Measurements from ENCODE around the gene SFSWAP. TPM values are rescaled to one million over a fixed set of nuclear protein-coding genes. Genes with fewer than 3 reads are reported as not detected.

Gene SFSWAP
- total RNA-seq, 1 donor from 2014 or later = 81.2 TPM

- peaks cover 4% of the 10 kb centered on the region for H3K36me3 Mint-ChIP-seq (ENCODE audit: unreplicated experiment)
These were observed 83.7 kb downstream of the SFSWAP start for GRCh38 chr12:131794573-131794972.

DNA sequence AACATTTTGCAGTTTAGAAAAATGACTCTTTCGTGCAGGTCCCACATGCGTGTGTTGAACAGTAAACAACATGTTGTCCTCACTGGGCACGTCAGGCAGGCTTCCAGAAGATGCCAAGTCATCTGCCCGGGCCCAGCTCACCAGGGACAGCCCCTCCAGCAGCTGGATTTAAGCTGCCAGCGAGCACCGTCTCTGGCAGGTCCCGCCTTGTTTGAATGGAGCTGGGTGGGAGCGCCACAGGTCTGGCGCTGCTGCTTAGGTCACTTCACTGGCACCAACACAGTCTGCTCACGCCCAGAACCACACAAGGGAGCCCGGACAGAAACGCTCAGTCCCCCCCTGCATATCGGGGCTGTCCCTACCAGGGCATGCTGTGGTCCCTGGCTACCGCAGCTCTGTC, 84.2 kb downstream of the SFSWAP start:
- H3K4me3 Mint-ChIP-seq (ENCODE audit: unreplicated experiment) = no peak overlapping the region
- H3K4me1 Mint-ChIP-seq (ENCODE audit: low read depth, unreplicated experiment) = peaks cover 4% of the 10 kb centered on the region
- TF ChIP-seq, protein P1, sequence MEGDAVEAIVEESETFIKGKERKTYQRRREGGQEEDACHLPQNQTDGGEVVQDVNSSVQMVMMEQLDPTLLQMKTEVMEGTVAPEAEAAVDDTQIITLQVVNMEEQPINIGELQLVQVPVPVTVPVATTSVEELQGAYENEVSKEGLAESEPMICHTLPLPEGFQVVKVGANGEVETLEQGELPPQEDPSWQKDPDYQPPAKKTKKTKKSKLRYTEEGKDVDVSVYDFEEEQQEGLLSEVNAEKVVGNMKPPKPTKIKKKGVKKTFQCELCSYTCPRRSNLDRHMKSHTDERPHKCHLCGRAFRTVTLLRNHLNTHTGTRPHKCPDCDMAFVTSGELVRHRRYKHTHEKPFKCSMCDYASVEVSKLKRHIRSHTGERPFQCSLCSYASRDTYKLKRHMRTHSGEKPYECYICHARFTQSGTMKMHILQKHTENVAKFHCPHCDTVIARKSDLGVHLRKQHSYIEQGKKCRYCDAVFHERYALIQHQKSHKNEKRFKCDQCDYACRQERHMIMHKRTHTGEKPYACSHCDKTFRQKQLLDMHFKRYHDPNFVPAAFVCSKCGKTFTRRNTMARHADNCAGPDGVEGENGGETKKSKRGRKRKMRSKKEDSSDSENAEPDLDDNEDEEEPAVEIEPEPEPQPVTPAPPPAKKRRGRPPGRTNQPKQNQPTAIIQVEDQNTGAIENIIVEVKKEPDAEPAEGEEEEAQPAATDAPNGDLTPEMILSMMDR (IDR thresholded peaks at IDR 0.05; ENCODE audit: partially characterized antibody, unreplicated experiment) = no peak
- peaks cover 3% of the 10 kb centered on the region for H3K9me3 Mint-ChIP-seq (ENCODE audit: unreplicated experiment)
- H3K36me3 Mint-ChIP-seq (ENCODE audit: unreplicated experiment) = peaks cover 4% of the 10 kb centered on the region
- H3K27ac Mint-ChIP-seq (ENCODE audit: unreplicated experiment) = no peak overlapping the region
- DNase-seq = no peak
- peaks cover 5% of the 10 kb centered on the region for H3K27me3 Mint-ChIP-seq (ENCODE audit: unreplicated experiment)

More at GRCh38 chr12:131794573-131794972, 83.7 kb downstream of the SFSWAP start:
- Mint-ChIP-seq H3K4me3 (ENCODE audit: unreplicated experiment) (no peak overlapping the region), H3K27me3 (ENCODE audit: unreplicated experiment) (peaks cover 5% of the 10 kb centered on the region), H3K4me1 (ENCODE audit: low read depth, unreplicated experiment) (peaks cover 4% of the 10 kb centered on the region), H3K27ac (ENCODE audit: unreplicated experiment) (no peak overlapping the region), H3K9me3 (ENCODE audit: unreplicated experiment) (peaks cover 3% of the 10 kb centered on the region)
- TF ChIP-seq, protein P1 (IDR thresholded peaks at IDR 0.05; ENCODE audit: partially characterized antibody, unreplicated experiment) = no peak
- no peak for DNase-seq

DNA sequence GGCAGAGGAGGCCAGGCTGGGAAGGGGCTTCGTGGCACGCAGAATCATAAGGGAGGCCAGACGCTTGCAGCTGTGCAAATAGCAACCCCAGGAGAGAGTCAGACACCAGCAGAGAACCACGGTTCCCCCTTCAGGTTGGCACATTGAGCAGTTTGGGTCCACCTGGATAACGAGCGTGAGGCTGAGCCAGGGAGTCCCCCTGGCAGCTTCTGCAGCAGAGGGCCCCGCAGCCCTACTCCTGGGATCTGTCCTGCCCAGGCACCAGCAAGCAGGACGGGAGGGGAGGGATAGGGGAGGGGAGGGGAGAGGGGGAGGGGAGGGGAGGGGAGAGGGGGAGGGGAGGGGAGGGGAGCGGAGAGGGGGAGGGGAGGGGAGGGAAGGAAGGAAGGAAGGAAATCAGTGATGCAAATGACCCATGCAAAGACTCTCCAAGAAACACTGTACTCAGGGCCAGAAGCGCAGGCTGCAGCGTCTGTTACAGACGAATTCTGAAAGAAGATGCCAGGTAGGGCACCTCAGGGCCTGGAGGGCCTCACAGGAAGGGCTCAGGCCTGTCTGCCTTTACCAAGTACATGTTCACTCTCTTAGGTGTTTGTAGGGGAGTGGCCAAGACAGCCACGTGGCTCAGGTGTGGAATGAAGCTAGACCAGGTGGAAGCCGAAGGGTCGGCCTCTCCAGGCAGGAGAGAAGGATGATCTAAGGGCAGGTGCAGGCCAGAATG, 85.0 kb downstream of the SFSWAP start:
- H3K4me3 Mint-ChIP-seq (ENCODE audit: unreplicated experiment) = no peak overlapping the region
- H3K27me3 Mint-ChIP-seq (ENCODE audit: unreplicated experiment) = peaks cover 5% of the 10 kb centered on the region
- H3K36me3 Mint-ChIP-seq (ENCODE audit: unreplicated experiment) = peaks cover 4% of the 10 kb centered on the region
- peaks cover 4% of the 10 kb centered on the region for H3K4me1 Mint-ChIP-seq (ENCODE audit: low read depth, unreplicated experiment)
- TF ChIP-seq, protein P1 (IDR thresholded peaks at IDR 0.05; ENCODE audit: partially characterized antibody, unreplicated experiment) = no peak
- H3K27ac Mint-ChIP-seq (ENCODE audit: unreplicated experiment) = no peak overlapping the region
- peaks cover 3% of the 10 kb centered on the region for H3K9me3 Mint-ChIP-seq (ENCODE audit: unreplicated experiment)
- DNase-seq = no peak

DNA sequence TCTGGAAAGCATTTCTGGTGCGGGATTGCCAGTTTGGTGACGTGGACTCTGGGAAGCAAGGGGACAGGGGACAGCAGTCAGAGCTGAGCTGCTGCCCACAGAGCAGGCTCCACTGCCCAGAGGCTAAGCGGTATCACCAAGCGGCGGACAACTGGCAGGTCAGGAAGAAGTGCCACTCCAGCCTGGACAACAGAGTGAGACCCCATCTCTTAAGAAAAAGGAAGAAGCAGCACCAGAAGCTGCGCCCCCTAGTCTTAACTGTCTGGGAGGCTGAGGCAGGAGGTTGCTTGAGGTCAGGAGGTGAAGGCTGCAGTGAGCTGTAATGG, 85.5 kb downstream of the SFSWAP start:
- Mint-ChIP-seq H3K27me3 (ENCODE audit: unreplicated experiment) (peaks cover 5% of the 10 kb centered on the region), H3K4me1 (ENCODE audit: low read depth, unreplicated experiment) (peaks cover 4% of the 10 kb centered on the region), H3K9me3 (ENCODE audit: unreplicated experiment) (peaks cover 3% of the 10 kb centered on the region), H3K4me3 (ENCODE audit: unreplicated experiment) (no peak overlapping the region), H3K36me3 (ENCODE audit: unreplicated experiment) (peaks cover 4% of the 10 kb centered on the region), H3K27ac (ENCODE audit: unreplicated experiment) (no peak overlapping the region)
- no peak for DNase-seq
- TF ChIP-seq, protein P1 (IDR thresholded peaks at IDR 0.05; ENCODE audit: partially characterized antibody, unreplicated experiment) = no peak

DNA sequence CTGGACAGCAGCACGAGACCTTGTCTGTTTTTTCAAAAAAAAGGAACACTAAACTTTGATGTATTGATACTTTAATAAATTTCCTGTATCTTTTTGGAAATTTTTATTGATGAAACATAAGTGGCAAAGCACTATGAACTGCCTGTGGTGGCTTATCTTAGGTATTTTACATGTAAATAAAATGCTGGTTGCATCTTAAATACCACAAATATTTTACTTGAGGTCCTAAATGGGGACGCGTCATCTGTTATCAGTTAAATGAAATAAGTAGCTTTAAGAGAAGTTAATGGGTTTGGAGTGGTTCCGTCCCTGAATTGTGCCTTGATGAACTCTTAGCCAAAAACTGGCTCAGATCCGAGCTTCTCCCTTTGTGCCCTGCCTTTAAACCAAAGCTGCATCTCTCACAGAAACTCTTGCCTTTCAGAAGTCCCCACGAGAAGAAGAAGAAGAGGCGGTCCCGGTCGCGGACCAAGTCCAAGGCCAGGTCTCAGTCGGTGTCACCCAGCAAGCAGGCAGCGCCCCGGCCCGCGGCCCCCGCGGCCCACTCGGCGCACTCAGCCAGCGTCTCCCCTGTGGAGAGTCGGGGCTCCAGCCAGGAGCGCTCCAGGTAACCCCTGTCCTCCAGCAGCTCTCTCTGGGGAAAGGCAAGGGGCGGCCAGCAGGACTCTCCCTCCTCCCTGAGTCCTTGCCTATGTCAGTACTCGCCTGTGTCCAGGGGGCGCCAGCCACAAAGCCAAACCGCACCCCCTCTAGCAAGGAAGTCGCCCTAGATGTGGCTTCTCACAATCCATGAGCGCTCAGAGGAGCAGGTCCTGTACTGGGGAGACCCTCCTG, 86.1 kb downstream of the SFSWAP start:
- no peak for DNase-seq
- peaks cover 4% of the 10 kb centered on the region for H3K36me3 Mint-ChIP-seq (ENCODE audit: unreplicated experiment)

More for the DNA sequence above, 86.1 kb downstream of the SFSWAP start:
- H3K27ac Mint-ChIP-seq (ENCODE audit: unreplicated experiment) = no peak overlapping the region
- H3K27me3 Mint-ChIP-seq (ENCODE audit: unreplicated experiment) = peaks cover 5% of the 10 kb centered on the region
- no peak overlapping the region for H3K4me3 Mint-ChIP-seq (ENCODE audit: unreplicated experiment)
- H3K9me3 Mint-ChIP-seq (ENCODE audit: unreplicated experiment) = peaks cover 3% of the 10 kb centered on the region
- H3K4me1 Mint-ChIP-seq (ENCODE audit: low read depth, unreplicated experiment) = peaks cover 4% of the 10 kb centered on the region
- TF ChIP-seq, protein P1 (IDR thresholded peaks at IDR 0.05; ENCODE audit: partially characterized antibody, unreplicated experiment) = no peak

Measured in glutamatergic neuron (in vitro differentiated cells).